A673 (cell line): ENCODE results near the gene PGC.

Source experiments
- EZH2 ChIP-seq: fragments of 200-600 bp; sonication (generic); IDR thresholded peaks from 2 replicates; pipeline ENCODE4 v1.6.1; 2017; ENCODE audit warnings: borderline replicate concordance, low read depth, mild to moderate bottlenecking, mixed read lengths, antibody characterized with exemption, low read length; ENCODE audit not compliant: poor library complexity, severe bottlenecking
- TF ChIP-seq, protein P1 (sequence below): fragments of 300-800, 200-600 bp; sonication (generic); conservative IDR thresholded peaks from 2 replicates; pipeline ENCODE4 v1.5.1; 2017; ENCODE audit warnings: low read depth, mild to moderate bottlenecking, antibody characterized with exemption, low read length, moderate library complexity, mixed read lengths

DNA sequence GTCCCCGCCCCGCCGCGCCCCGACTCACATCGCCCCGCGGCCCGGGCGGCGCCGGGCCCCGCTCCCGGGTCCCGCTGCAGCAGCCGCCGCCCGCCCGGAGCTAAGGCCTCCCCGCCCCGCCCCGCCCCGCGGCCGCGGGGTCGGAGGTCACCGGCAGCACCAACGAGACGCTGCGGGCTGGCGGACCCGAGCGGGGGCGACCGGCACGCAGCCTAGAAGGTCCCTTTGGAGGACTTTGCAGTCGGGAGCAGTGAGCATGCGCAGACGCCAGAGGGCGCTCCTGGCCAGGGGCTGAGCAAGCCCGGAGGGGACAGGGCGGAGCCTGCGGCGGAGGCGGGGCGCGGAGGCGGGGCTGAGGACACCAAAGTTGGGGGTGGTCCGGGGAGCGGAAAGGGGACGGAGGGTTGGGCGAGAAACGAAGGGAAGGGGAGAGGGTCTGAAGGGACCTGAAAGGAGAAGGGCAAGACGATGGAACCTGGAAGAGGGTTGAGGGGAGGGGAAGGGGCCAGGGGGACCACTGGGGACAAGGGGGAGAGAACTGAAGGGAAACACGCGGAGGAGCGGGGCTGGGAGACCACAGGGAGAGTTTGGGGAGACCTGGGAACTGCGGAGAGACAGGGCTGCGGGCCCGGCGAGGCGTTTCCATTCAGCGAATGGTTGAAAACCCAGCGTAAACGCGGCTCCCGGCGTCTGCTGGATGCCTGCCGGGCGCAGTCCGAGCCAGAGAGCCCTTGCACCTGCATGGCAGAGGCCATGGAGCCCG is 32.8 kb upstream of the PGC start, which contains the start of gene FRS3:
- TF ChIP-seq, protein P1, sequence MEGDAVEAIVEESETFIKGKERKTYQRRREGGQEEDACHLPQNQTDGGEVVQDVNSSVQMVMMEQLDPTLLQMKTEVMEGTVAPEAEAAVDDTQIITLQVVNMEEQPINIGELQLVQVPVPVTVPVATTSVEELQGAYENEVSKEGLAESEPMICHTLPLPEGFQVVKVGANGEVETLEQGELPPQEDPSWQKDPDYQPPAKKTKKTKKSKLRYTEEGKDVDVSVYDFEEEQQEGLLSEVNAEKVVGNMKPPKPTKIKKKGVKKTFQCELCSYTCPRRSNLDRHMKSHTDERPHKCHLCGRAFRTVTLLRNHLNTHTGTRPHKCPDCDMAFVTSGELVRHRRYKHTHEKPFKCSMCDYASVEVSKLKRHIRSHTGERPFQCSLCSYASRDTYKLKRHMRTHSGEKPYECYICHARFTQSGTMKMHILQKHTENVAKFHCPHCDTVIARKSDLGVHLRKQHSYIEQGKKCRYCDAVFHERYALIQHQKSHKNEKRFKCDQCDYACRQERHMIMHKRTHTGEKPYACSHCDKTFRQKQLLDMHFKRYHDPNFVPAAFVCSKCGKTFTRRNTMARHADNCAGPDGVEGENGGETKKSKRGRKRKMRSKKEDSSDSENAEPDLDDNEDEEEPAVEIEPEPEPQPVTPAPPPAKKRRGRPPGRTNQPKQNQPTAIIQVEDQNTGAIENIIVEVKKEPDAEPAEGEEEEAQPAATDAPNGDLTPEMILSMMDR: peak; percentile 95
- TF ChIP-seq EZH2: no peak
